NCI-H2029 treated with DMSO at 0.1 percent for 48 hours (cell line): ENCODE data around the gene SLC49A3.
"Not testable (repeated sequence)": the region's sequence is repeated elsewhere in the genome, so short reads cannot be mapped to it uniquely, and the experiment has no call there.

Experiments
- DNase-seq: peaks from one replicate; lab custom pipeline; 2025; lab: John Stamatoyannopoulos, UW

The SLC49A3 gene

DNA sequence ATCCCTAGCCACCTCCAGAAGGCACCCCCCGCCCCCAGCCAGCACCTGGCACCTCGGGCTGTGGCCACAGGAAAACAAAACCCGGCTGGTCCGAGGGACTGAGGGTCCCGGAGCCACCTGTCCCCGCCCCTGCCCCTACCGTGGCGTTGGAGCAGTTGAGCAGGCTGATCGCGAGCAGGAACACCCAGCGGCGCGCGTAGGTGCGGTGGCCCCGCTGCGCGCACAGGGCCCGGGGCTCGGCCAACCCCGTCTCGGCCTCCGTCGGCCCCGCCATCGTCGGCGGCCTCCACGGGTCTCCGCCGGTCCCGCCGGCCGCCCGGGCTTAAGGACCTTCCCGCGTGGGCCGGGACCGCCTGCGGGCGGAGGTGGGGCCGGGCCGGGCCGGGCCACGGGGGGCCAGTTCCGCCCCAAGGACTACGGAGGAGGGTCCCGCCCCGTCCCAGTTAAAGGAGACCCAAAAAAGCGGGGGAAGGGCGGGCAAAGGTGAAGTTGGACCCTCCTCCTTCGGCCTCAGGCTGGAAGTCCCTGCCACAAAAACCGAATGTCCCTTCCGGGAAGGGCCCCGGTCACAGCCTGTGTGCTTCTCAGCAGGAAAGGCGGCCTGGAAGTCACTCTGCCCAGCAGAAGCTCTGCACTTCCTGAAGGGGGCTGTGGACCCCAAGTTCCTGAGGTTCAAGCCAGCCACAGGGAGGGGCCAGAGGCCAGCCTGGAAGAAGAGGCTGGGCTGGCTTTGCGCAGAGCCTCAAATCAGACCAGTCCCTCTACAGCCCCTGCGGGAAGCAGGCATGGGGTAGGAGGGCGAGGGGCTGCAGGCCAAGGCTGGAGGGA, at the start of gene SLC49A3:
SLC49A3 (minus strand) TSS at position 298 of the 828 bp plus-strand sequence; CDS start at position 274, 24 bp downstream.
- no peak for DNase-seq

DNA sequence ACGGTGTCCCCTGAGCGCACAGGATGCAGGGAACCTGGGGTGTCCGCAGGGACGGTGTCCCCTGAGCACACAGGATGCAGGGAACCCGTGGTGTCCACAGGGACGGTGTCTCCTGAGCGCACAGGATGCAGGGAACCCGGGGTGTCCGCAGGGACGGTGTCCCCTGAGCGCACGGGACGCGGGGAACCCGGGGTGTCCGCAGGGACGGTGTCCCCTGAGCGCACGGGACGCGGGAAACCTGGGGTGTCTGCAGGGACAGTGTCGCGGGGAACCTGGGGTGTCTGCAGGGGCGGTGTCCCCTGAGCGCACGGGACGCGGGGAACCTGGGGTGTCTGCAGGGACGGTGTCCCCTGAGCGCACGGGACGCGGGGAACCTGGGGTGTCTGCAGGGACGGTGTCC, 47.6 kb upstream of the SLC49A3 start:
- DNase-seq, result not testable (repeated sequence)

DNA sequence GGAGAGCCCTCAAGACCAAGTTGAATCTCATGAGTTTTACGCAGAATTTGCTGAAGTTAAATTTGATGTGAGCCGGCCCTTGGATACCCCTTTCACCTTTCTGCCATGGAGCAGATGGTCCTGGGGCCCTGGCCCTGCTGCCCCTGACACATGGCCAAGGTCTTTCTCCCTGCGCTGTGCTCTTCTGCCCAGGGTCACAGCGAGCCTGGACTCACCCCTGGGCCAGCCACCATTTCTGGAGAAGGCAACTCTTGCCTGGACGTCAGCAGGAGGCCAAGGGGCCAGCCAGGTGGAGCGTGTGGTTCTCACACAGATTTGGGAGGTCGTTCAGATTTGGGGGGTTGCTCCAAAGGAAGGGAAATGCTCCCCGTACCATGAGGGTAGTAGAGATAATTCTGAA, 46.6 kb upstream of the SLC49A3 start:
- no peak for DNase-seq

DNA sequence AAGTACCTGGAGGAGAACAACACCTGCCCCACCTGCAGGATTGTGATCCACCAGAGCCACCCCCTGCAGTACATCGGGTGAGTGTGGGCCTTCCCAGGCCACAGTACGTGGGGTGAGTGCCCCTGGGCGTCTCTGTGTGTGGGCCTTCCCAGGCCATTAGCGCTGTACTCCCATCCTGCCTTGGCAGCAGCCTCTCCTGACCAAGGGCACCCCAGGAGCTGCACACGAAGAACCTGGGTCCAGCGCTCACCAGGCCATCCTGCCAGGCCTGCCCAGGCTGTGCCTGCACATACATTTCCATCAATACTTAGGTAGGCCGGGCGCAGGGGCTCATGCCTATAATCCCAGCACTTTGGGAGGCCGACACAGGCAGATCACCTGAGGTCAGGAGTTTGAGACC, 46.0 kb upstream of the SLC49A3 start:
- no peak for DNase-seq

DNA sequence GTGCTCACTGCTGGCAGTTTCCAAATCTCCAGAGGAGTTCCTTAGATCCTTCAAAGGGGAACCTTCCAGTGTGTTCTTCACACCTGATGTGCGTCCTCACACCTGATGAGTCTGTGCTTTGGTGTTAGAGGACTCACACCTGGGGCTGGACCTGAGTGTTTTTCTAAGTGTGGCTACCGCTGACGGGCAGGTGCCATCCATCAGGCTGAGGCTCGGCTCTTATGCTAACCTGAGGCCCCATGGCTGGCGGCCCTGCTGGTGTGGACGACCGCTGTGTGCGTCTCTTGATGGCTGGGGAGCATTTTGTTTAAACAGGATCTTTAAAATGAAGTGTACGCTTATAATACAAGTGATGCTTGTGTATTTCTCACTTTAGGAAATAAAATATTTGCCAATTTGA, 45.1 kb upstream of the SLC49A3 start:
- DNase-seq, result no peak

DNA sequence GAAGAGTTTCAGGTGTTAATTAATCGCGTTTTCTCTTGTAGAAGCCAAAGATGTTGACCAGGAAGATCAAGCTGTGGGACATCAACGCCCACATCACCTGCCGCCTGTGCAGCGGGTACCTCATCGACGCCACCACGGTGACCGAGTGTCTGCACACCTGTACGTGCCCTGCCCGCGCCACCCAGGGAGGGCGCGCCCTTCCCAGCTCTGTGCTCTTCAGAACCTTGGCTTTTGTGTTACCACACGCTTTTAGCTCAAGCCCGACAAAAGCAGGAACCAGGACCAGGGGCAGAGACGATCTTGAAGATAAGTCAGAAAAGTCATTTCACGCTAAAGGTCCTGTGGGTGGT, 44.7 kb upstream of the SLC49A3 start:
- no peak for DNase-seq

DNA sequence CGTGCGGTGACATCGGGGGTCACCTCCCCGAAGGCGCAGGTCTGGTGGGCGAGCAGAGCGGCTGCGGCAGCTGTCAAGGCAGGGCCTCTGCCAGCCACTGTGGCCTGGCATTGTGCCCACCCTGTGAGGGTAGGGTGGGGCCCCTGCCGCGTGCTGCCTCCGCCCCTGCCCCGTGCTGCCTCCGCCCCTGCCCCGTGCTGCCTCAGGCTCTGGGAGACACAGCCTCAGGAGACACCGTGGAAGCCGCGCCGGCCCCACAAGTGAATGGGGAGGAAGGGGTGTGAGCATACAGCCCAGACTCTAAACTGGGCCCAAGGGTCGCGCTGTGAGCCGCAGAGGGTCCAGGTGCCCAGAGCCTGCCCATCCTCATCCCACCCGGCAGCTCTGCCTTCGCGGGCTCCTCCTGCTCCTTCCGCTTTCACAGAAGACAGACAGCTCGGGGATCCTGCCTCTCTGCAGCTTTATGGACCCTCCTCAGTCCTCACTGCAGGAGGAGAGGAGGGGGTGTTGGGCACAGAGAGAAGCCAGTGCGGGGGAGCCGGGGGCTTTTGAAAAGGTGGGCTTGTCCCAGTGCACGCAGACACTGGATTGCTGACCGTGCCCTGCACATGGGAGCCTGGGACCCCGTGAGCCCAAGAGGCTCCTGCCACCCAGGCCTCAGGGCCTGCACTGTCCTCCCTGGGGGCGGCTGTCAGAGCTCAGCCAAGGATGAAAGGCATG, 44.1 kb upstream of the SLC49A3 start:
- no peak for DNase-seq

DNA sequence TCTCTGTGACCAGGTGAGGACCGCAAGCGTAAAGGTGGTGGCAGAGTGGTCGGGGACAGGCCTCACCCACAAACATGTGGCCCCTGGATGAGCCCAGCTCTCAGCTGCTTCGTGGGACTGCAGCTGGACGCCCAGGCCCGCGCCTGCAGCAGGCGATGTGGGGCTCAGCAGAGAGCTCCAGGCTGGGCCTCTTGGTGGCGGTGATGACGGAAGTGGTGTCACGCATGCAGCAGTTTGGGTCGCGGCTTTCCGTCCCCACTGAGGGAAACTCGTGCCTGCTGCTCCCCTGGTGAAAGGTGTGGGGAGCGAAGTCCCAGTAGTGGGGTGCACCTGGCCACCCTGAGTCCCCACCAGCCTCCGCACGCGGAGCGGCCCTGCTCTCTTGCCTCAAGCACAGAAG, 43.5 kb upstream of the SLC49A3 start:
- DNase-seq, result no peak

DNA sequence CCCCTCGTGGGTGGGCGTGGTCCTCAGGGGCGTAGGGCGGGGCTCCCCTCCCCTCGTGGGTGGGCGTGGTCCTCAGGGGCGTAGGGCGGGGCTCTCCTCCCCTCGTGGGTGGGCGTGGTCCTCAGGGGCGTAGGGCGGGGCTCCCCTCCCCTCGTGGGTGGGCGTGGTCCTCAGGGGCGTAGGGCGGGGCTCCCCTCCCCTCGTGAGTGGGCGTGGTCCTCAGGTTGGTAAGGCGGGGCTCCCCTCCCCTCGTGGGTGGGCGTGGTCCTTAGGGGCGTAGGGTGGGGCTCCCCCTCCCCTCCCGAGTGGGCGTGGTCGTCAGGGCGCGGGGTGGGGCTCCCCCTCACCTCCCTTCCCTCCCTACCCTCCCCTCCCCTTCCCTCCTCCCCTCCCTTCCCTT, 43.0 kb upstream of the SLC49A3 start:
- DNase-seq, result not testable (repeated sequence)

DNA sequence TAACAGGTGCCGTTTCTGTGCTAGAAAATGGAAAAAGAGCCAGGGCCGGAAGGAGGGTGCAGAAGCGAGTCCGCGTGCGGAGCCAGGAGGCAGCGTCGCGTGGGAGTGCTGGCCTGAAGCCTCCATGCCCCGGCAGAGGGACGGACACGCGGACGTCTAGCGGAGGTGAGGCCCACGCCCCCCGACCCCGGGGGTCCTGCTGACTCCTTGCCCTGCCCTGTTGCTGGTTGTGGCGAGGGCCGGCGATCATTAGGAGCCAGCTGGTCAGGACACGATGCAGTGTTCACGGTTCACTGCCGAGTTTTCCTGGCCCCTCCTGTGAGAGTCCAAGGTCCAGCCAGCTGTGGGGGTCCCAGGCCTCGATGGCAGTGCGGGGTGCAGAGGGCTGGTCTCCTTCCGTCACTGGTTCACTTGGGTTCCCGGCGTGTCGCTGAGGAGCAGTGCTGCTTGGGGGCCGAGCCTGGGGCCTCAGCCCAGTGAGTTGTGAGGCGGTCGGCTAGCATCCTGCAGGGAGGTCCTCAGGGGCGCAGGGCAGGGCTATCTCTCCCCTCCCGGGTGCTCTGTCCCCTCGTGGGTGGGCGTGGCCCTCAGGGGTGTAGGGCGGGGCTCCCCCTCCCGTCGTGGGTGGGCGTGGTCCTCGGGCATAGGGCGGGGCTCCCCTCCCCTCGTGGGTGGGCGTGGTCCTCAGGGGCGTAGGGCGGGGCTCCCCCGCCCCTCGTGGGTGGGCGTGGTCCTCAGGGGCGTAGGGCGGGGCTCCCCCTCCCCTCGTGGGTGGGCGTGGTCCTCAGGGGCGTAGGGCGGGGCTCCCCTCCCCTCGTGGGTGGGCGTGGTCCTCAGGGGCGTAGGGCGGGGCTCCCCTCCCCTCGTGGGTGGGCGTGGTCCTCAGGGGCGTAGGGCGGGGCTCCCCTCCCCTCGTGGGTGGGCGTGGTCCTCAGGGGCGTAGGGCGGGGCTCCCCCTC, 42.3 kb upstream of the SLC49A3 start:
- not testable (repeated sequence) for DNase-seq

DNA sequence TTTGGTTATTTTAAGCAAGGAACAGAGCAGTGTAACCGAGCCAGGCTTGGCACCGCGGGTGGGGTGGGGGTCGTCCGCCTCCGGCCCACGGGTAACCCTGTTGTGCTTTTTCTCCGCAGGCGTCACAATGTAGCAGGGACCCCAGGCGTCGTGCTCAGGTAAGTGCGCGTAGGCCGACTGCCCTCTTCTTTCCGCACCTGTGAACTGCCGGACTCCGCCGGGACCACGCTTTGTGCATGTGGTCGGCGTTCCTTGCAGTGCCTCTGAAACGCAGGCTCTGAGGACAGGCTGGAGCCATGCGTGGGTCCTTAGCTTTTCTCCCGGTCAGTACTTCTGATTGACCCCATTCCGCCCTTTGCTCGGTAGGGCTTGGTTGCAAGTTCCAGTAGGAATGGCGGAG, 41.6 kb upstream of the SLC49A3 start:
- no peak for DNase-seq

DNA sequence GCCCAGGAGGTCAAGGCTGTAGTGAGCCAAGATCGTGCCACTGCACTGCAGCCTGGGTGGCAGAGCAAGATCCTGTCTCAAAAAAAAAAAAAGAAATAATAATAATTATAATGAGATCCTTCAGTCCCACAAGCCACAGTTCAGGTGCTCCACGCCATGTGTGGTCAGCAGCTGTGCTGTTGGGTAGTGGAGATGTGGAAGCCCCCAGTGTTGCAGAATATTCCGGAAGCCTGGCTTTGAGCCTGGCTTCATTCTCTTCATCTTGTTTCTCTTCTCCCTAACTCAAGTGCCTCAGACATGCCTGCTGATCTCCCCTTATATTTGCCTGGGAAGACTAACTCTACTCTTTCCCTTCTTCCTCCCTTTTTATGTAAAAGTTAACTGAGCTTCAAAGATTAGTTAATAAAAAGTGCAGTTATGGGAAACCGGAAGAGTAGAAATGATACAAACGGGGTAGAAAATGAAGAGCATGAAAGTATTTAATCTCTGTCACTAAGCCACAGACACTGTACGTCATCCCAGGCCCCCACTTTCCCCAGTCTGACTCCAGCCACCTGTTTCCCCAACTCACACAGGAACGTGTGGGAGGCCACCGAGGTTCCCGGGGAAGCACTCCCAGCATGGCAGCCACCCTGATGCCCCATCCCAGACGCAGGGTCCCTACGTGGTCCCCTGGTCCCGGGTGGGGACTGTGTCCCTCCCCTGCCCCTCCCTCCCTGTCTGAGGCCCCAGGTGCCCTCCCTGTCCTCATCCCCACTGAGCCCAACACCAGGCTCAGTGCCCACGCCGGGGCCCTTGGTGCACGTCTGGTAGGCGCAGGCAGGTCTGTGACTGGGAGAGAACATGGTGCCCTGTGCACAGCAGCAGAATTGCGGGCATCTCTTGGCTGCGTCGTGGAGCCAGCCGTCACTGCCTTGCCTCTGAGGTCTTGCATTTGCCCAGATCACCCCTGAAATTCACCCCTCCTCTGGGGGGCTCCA, 40.7 kb upstream of the SLC49A3 start:
- DNase-seq, result no peak

DNA sequence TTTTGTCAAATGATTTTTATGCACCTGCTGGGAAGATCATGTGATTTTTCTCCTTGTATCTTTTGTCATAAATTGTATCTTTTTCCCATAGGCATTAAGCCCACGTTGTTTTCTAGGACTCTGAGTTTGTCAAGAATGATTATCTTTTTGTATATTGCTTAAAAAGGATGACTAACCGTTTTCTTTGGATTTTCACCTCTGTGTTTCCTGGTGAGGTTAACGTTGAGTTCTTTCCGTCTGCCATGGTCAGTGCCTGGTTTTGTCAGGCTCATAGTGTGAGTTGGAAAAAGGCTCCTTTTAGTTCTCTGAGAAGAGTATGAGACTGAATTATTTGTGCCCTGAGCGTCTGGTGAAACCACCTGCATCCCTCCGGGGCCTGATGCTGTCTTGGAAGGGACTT, 38.6 kb upstream of the SLC49A3 start:
- no peak for DNase-seq

DNA sequence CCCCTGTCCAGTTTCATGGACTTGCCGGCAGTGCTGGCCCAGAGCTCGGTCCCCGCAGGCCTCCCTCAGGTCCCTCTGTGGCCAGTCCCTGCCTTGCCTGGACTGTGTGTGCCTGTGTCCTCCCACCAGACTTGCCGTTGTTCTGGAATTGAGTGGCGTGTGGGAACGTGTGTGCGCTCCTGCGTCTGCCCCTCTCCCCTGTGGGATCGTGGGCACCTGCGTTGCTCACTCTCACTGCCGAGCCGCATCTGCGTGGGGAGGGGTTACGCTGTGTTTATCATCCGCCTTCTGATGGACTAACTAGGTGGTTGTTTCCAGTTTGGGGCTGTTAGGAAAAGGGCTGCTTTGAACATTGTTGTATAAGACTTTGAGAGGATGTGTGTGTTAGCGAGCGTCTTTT, 37.9 kb upstream of the SLC49A3 start:
- no peak for DNase-seq

DNA sequence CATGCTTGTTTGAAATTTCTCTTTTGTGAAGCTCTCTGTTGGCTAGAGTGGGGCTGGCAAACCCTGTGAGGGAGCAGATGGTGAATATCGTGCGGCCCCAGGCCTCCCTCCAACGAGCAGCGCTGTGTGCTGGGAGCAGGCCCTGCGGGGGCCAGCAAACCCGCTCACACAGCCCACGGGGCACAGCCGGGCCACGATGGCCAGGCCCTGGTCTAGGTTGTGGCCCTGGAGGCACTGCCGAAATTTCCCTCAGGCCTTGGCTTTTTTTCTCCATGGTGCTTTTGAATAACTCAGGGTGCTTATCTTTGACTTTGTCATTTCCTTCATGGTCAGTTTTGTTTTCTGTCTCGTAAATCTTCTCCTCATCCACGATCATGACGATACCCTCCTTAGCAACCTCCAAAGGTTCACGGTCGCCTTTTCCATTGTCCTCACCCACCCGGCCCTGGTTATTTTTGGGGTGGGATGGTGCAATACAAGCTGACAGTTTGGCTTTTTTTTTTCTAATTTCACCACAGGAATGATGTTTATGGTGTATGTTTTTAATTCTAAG, 37.4 kb upstream of the SLC49A3 start:
- no peak for DNase-seq

DNA sequence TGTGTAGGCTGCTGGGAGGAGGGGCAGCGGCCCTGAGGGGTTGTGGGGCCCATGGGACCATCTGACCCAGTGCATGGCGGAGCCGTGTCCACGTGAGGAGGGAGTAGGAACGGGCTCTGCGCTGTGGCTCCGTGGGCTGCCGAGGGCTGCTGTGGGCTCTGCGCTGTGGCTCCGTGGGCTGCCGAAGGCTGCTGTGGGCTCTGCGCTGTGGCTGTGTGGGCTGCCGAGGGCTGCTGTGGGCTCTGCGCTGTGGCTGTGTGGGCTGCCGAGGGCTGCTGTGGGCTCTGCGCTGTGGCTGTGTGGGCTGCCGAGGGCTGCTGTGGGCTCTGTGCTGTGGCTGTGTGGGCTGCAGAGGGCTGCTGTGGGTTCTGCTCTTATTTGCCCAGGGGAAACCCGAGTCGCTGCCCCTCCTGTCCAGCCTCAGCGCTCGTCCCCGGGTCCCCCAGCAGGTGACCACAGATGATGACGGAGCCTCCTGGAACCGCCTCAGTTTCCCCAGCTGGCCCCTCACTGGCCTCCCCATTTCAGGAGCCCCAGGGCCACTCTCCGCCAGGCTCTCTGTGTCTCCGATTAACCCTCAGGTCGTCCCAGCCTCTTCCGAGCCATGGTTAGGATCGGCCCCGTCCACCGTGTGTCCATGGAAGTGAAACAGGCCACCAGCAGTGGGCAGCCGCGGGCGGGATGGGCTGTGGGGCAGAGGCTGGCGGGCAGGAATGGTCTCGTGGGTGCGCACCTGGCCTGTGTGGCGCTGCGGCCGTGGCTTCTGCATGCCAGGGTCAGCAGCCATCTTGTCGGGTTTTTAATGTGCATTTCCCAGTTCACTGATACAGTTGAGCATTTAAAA, 36.7 kb upstream of the SLC49A3 start:
- no peak for DNase-seq

DNA sequence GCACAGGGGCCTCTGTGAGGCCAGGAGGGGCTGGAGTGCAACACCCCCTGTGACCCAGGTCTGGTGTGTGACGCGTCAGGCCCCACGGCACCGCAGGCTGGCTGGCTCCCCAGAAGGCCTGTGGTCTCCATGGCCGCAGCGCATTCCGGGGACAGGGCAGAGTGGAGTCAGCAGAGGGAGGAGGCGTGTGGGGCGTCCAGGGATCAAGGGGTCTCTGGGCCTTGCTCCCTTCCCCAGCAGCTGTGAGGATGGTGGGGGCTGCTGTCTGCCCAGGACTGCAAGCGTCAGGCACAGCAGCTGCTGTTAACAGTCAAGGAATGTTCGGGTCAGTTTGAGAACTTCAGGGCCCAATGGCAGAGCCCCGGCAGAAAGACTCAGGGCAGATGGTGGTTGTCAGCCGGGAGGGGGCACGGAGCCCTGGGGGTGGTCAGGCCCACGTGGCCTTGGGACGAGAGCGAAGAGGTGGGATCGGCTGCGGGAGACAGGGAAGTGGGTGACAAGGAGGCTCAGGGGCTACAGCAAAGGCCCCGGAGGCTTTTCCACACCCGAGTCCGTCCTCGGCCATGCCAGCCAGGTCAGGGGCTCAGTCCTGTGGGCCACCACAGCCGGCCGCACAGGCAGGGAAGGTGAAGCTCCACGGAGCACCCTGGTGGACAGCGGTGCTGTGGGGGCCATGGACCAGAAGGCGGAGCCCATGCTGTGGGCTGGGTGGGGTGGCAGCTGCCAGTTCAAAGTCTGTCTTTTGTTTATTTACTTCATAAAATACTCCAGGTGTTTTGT, 35.0 kb upstream of the SLC49A3 start:
- no peak for DNase-seq

DNA sequence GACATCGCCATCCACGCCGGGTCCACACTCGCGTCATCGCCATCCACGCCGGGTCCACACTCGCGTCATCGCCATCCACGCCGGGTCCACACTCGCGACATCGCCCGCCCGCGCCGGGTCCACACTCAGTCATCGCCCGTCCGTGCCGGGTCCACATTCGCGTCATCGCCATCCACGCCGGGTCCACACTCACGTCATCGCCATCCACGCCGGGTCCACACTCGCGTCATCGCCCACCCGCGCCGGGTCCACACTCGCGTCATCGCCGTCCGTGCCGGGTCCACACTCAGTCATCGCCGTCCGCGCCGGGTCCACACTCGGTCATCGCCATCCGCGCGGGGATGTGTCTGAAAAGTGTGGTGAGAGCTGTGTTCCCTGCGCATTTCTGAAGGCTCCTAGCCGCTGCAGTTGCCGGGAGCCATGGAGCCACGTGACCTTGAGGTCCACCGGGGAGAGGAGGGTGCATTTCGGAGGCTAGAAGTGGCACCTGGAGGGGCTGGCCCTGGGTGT, 34.0 kb upstream of the SLC49A3 start:
- DNase-seq, result no peak

DNA sequence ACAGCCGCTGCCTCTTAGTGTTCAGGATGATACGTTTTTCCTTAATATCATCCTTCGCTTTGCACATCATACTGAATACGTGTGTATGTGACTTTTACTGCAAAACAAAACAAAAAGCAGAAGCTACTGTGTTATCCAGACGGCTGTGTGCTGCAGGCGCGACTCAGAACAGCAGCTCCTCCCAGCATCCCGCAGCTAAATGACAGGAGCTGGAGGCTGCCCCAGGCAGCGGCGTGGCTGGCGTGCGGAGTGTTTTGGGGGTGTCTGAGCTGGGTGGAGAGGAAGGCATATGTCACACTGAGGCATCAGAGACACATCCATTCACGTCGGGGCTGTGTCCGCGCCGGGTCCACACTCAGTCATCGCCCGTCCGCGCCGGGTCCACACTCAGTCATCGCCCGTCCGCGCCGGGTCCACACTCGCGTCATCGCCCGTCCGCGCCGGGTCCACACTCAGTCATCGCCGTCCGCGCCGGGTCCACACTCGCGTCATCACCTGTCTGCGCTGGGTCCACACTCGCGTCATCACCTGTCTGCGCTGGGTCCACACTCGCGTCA, 33.3 kb upstream of the SLC49A3 start:
- no peak for DNase-seq
